Epithelial cell of prostate (primary cell): ENCODE data around the gene HTR3D.
A peak's percentile ranks its signal among the peaks of the same experiment; 100 is the strongest.
"Not testable (repeated sequence)": the region's sequence is repeated elsewhere in the genome, so short reads cannot be mapped to it uniquely, and the experiment has no call there.

ENCODE experiments used
- DNase-seq: peaks from one replicate; pipeline ENCODE4 v3.0.0-alpha.2; 2011; ENCODE audit warnings: low read depth, low spot score
- H3K27ac ChIP-seq: fragments of 450-650 bp; 2 replicates; pipeline ENCODE4 v1.5.1; 2017; ENCODE audit warnings: mild to moderate bottlenecking

Gene HTR3D

GRCh38 chr3:184062637-184063036 is 31.1 kb downstream of the HTR3D start:
- no peak overlapping the region for H3K27ac ChIP-seq
- DNase-seq = no peak

GRCh38 chr3:184066211-184066610 is 34.7 kb downstream of the HTR3D start:
- H3K27ac ChIP-seq = no peak overlapping the region
- DNase-seq = no peak

GRCh38 chr3:184067573-184068055 is 36.1 kb downstream of the HTR3D start:
- H3K27ac ChIP-seq = no peak overlapping the region
- no peak for DNase-seq

GRCh38 chr3:184068344-184068743 is 36.8 kb downstream of the HTR3D start:
- no peak overlapping the region for H3K27ac ChIP-seq
- DNase-seq = no peak

GRCh38 chr3:184071142-184071541 is 39.6 kb downstream of the HTR3D start:
- H3K27ac ChIP-seq, DNase-seq: not testable (repeated sequence)

GRCh38 chr3:184073621-184074020 is 42.1 kb downstream of the HTR3D start:
- H3K27ac ChIP-seq = no peak overlapping the region
- no peak for DNase-seq

GRCh38 chr3:184075901-184076300 is 44.4 kb downstream of the HTR3D start:
- H3K27ac ChIP-seq = no peak overlapping the region
- no peak for DNase-seq

- no peak for DNase-seq
- H3K27ac ChIP-seq = no peak overlapping the region
Observed at GRCh38 chr3:184077881-184078280, 46.3 kb downstream of the HTR3D start.

- DNase-seq = no peak
- H3K27ac ChIP-seq = no peak overlapping the region
Observed at GRCh38 chr3:184078851-184079250, 47.3 kb downstream of the HTR3D start.

GRCh38 chr3:184081116-184081830 is 49.7 kb downstream of the HTR3D start:
- no peak overlapping the region for H3K27ac ChIP-seq

GRCh38 chr3:184082034-184082433 is 50.5 kb downstream of the HTR3D start:
- DNase-seq = no peak
- H3K27ac ChIP-seq = no peak overlapping the region

More at GRCh38 chr3:184081116-184081830, 49.7 kb downstream of the HTR3D start:
- no peak for DNase-seq

GRCh38 chr3:184082465-184082864 is 50.9 kb downstream of the HTR3D start:
- no peak for DNase-seq
- H3K27ac ChIP-seq = no peak overlapping the region

GRCh38 chr3:184085389-184085852 is 53.9 kb downstream of the HTR3D start:
- peak; percentile 92 for DNase-seq

More at GRCh38 chr3:184085389-184085852, 53.9 kb downstream of the HTR3D start:
- H3K27ac ChIP-seq = peak overlapping the region; percentile 64
